SK-N-SH (cell line): ENCODE results near the gene MC4R. TPM values are rescaled to one million over a fixed set of nuclear protein-coding genes. Genes with fewer than 3 reads are reported as not detected.
A peak's percentile ranks its signal among the peaks of the same experiment; 100 is the strongest.

Experiments
- CTCF ChIA-PET: fragments of 300-600, 350-600 bp; formaldehyde crosslinking; extraction: SDS; loops from one replicate; lab custom pipeline; 2021; lab: Yijun Ruan, JAX
- POLR2A ChIA-PET: fragments of 350-600 bp; sonication (Branson Sonifier 250); formaldehyde crosslinking; extraction: SDS; loops from one replicate; lab custom pipeline; 2020; ENCODE audit warnings: antibody characterized with exemption, inconsistent platforms; lab: Yijun Ruan, JAX
- DNase-seq: peaks from one replicate; pipeline ENCODE4 v3.0.0; 2012
- H2AFZ ChIP-seq: fragments of 200-600 bp; sonication (generic); 2 replicates; pipeline ENCODE4 v1.8.1; 2016; ENCODE audit warnings: antibody characterized with exemption, mild to moderate bottlenecking, low read depth
- H3F3A ChIP-seq: fragments of 200-600 bp; sonication (generic); replicated peaks from 2 replicates; pipeline ENCODE3; 2016; ENCODE audit warnings: antibody characterized with exemption, mild to moderate bottlenecking; ENCODE audit not compliant: insufficient read depth
- H3K27ac ChIP-seq, 2 experiments: fragments of 200-500 bp in 1 of 2; fragments of 200-600 bp in 1 of 2; sonication (Bioruptor generic) in 1 of 2; sonication (generic), shearing (Covaris generic) in 1 of 2; 2 replicates each; pipeline versions ENCODE4 v1.5.1 to v1.6.1; 2014 to 2016; ENCODE audit warnings: low read depth in 2 of 2, inconsistent platforms in 1 of 2, low read length in 1 of 2, mild to moderate bottlenecking in 1 of 2, mixed read lengths in 1 of 2
- H3K27me3 ChIP-seq: fragments of 200-600 bp; sonication (generic), shearing (Covaris generic); 2 replicates; pipeline ENCODE4 v1.6.1; 2016; ENCODE audit warnings: mixed run types; ENCODE audit not compliant: insufficient read depth
- H3K36me3 ChIP-seq, 2 experiments: fragments of 200-500 bp in 1 of 2; fragments of 200-600 bp in 1 of 2; sonication (Bioruptor generic) in 1 of 2; sonication (generic) in 1 of 2; replicated peaks in 1 of 2; 2 replicates each; pipeline versions ENCODE3 to v1.5.1; 2014 to 2016; ENCODE audit warnings: low read length in 1 of 2, mild to moderate bottlenecking in 1 of 2; ENCODE audit not compliant: insufficient read depth in 2 of 2, control insufficient read depth in 1 of 2
- H3K4me1 ChIP-seq, 2 experiments: fragments of 200-500 bp in 1 of 2; fragments of 200-600 bp in 1 of 2; sonication (Bioruptor generic) in 1 of 2; sonication (generic), shearing (Covaris generic) in 1 of 2; 2 replicates each; pipeline versions ENCODE4 v1.5.1 to v1.6.1; 2014 to 2016; ENCODE audit warnings: low read depth in 1 of 2, low read length in 1 of 2, mixed run types in 1 of 2; ENCODE audit not compliant: insufficient read depth in 2 of 2, control insufficient read depth in 1 of 2
- H3K4me2 ChIP-seq: fragments of 200-600 bp; sonication (generic), shearing (Covaris generic); 2 replicates; pipeline ENCODE4 v1.6.1; 2017; ENCODE audit warnings: mixed run types
- H3K4me3 ChIP-seq, 2 experiments: fragments of 200-500 bp in 1 of 2; fragments of 200-600 bp in 1 of 2; sonication (Bioruptor generic) in 1 of 2; sonication (generic), shearing (Covaris generic) in 1 of 2; 2 replicates each; pipeline versions ENCODE4 v1.5.1 to v1.8.1; 2014 to 2016; ENCODE audit warnings: low read depth in 2 of 2, inconsistent platforms in 1 of 2, low read length in 1 of 2, mild to moderate bottlenecking in 1 of 2, mixed read lengths in 1 of 2, moderate library complexity in 1 of 2
- H3K79me2 ChIP-seq: fragments of 200-600 bp; sonication (generic); 2 replicates; pipeline ENCODE4 v1.8.1; 2017; ENCODE audit warnings: mild to moderate bottlenecking; ENCODE audit not compliant: insufficient read depth
- H3K9ac ChIP-seq: fragments of 200-600 bp; sonication (generic); 2 replicates; pipeline ENCODE4 v1.6.1; 2017; ENCODE audit warnings: mixed run types
- H3K9me2 ChIP-seq: fragments of 200-600 bp; sonication (generic); 2 replicates; pipeline ENCODE4 v1.6.1; 2017; ENCODE audit warnings: mixed run types
- H3K9me3 ChIP-seq: fragments of 200-600 bp; sonication (generic); 2 replicates; pipeline ENCODE4 v1.6.1; 2017; ENCODE audit warnings: mixed run types, mild to moderate bottlenecking, moderate library complexity
- H4K20me1 ChIP-seq: fragments of 200-600 bp; sonication (generic); 2 replicates; pipeline ENCODE4 v1.6.1; 2017; ENCODE audit warnings: mild to moderate bottlenecking, mixed run types; ENCODE audit not compliant: insufficient read depth
- CHD2 ChIP-seq: fragments of 150-350 bp; IDR thresholded peaks from 2 replicates; pipeline ENCODE4 v1.6.1; 2018; ENCODE audit warnings: low read length; ENCODE audit not compliant: partially characterized antibody
- CTCF ChIP-seq: fragments of 200-600 bp; sonication (generic); IDR thresholded peaks from 2 replicates; pipeline ENCODE4 v1.6.1; 2017; ENCODE audit warnings: antibody characterized with exemption, mild to moderate bottlenecking, moderate library complexity
- ELF1 ChIP-seq: IDR thresholded peaks from 2 replicates; pipeline ENCODE4 v1.4.0; 2012
- FOSL2 ChIP-seq: IDR thresholded peaks from 2 replicates; pipeline ENCODE4 v1.4.0; 2012; ENCODE audit warnings: low read depth, mild to moderate bottlenecking, moderate library complexity, borderline replicate concordance
- GATA2 ChIP-seq: sonication (generic); formaldehyde crosslinking; IDR thresholded peaks from 2 replicates; pipeline ENCODE4 v1.5.0; 2020; ENCODE audit warnings: mild to moderate bottlenecking, missing genetic modification reagents
- MEF2A ChIP-seq: IDR thresholded peaks from 2 replicates; pipeline ENCODE4 v1.4.0; 2012; ENCODE audit warnings: low read depth, borderline replicate concordance
- MXI1 ChIP-seq: IDR thresholded peaks from 2 replicates; pipeline ENCODE4 v1.6.1; 2012; ENCODE audit warnings: mild to moderate bottlenecking, low read depth, low read length, improper control_type of control experiment
- NFIC ChIP-seq: IDR thresholded peaks from 2 replicates; pipeline ENCODE4 v1.4.0; 2012; ENCODE audit warnings: borderline replicate concordance
- NRF1 ChIP-seq: IDR thresholded peaks from 2 replicates; pipeline ENCODE4 v1.6.1; 2012; ENCODE audit warnings: low read depth, mild to moderate bottlenecking, low read length
- POLR2AphosphoS5 ChIP-seq: IDR thresholded peaks from 2 replicates; pipeline ENCODE4 v1.6.1; 2012; ENCODE audit warnings: low read depth, low read length
- RCOR1 ChIP-seq: fragments of 150-350 bp; IDR thresholded peaks from 2 replicates; pipeline ENCODE4 v1.6.1; 2017; ENCODE audit warnings: antibody characterized with exemption, low read length
- REST ChIP-seq: IDR thresholded peaks from 2 replicates; pipeline ENCODE4 v1.6.1; 2012; ENCODE audit warnings: mild to moderate bottlenecking, low read depth, low read length, moderate library complexity
- RFX5 ChIP-seq: IDR thresholded peaks from 2 replicates; pipeline ENCODE4 v1.6.1; 2012; ENCODE audit warnings: mild to moderate bottlenecking, improper control_type of control experiment, low read length
- SMC3 ChIP-seq: IDR thresholded peaks from 2 replicates; pipeline ENCODE4 v1.6.1; 2012; ENCODE audit warnings: low read depth, low read length, improper control_type of control experiment
- TAF1 ChIP-seq: IDR thresholded peaks from 2 replicates; pipeline ENCODE4 v1.6.1; 2012; ENCODE audit warnings: low read depth, mild to moderate bottlenecking, low read length, moderate library complexity, borderline replicate concordance
- TCF12 ChIP-seq: IDR thresholded peaks from 2 replicates; pipeline ENCODE4 v1.4.0; 2012
- USF2 ChIP-seq: fragments of 150-350 bp; IDR thresholded peaks from 2 replicates; pipeline ENCODE4 v1.6.1; 2017; ENCODE audit warnings: antibody characterized with exemption, low read length, low read depth, borderline replicate concordance
- WGBS: methylation state at CpG from one replicate; pipeline ENCODE4 v1.1.6; 2017; ENCODE audit warnings: low lambda C conversion rate; 5-methylcytosine and 5-hydroxymethylcytosine counted together
- polyA plus RNA-seq, 3 experiments: library from polyadenylated mRNA; depleted of rRNA; stranded (reverse); fragments of >200 nt; gene quantifications; 2 replicates each; pipeline ENCODE4 v1.2.3, GENCODE V29; 2012

The MC4R gene
- polyA plus RNA-seq, 1 of the 3 experiments (the other 2 are of a cell fraction) = 0.21 TPM

- Histone ChIP-seq H3K36me3 (no peaks in the 10 kb centered on the region), H3K4me3 (no peak overlapping the region), H3K4me2 (no peak overlapping the region), H3K9me2 (no peaks in the 10 kb centered on the region), H3K27me3 (no peaks in the 10 kb centered on the region), H3K79me2 (no peaks in the 10 kb centered on the region), H2AFZ (no peak overlapping the region), H3K9ac (no peak overlapping the region), H3K9me3 (no peaks in the 10 kb centered on the region), H3K27ac (no peak overlapping the region), H4K20me1 (no peaks in the 10 kb centered on the region), H3F3A (no peaks in the 10 kb centered on the region), H3K4me1 (no peaks in the 10 kb centered on the region; a peak in 1 of 4 replicates)
- no peak for DNase-seq
- CTCF ChIA-PET = interaction anchor here (0.8 kb wide), 1 partner anchor 415 kb away, joined by 3 read pairs; no protein-coding TSS in a partner anchor
- POLR2A ChIA-PET = no interaction called here
- TF ChIP-seq CTCF (0 out of 2 replicates have a peak, but pooled peaks have one; percentile 20), MXI1 (no peak)
- 86% methylated on average over 5 of the region's 5 CpGs for WGBS
Observed at GRCh38 chr18:60411715-60412114, 39.1 kb upstream of the MC4R start.

- Histone ChIP-seq H3K36me3 (no peaks in the 10 kb centered on the region), H3K9me2 (no peaks in the 10 kb centered on the region), H3K4me1 (no peaks in the 10 kb centered on the region), H3K27ac (no peak overlapping the region), H3K4me2 (no peak overlapping the region), H2AFZ (no peak overlapping the region), H3K79me2 (no peaks in the 10 kb centered on the region), H3K9ac (no peak overlapping the region), H3K9me3 (no peaks in the 10 kb centered on the region), H3F3A (no peaks in the 10 kb centered on the region), H3K27me3 (no peaks in the 10 kb centered on the region), H4K20me1 (no peaks in the 10 kb centered on the region), H3K4me3 (no peak overlapping the region)
- POLR2A ChIA-PET = no interaction called here
- TF ChIP-seq NFIC (no peak), ELF1 (no peak), SMC3 (no peak), FOSL2 (no peak), RFX5 (no peak), POLR2AphosphoS5 (no peak), MEF2A (no peak), RCOR1 (no peak), CHD2 (no peak), NRF1 (no peak), REST (no peak), TCF12 (no peak), TAF1 (no peak), GATA2 (CRISPR knock-in tag) (no peak), USF2 (no peak)
- CTCF ChIA-PET = interaction anchor here (0.7 kb wide), 1 partner anchor 20 kb away, joined by 3 read pairs; no protein-coding TSS in a partner anchor
- 69% methylated on average over 2 of the region's 2 CpGs for WGBS
- no peak for DNase-seq
Observed at GRCh38 chr18:60406721-60407120, 34.1 kb upstream of the MC4R start.
